ENCODE results near the gene MVB12B. TPM values are rescaled to one million over a fixed set of nuclear protein-coding genes. Genes with fewer than 3 reads are reported as not detected.

Gene MVB12B
- total and polyA plus RNA-seq, 2 donors from 2014 or later = 4.5 to 12.3 TPM

DNA sequence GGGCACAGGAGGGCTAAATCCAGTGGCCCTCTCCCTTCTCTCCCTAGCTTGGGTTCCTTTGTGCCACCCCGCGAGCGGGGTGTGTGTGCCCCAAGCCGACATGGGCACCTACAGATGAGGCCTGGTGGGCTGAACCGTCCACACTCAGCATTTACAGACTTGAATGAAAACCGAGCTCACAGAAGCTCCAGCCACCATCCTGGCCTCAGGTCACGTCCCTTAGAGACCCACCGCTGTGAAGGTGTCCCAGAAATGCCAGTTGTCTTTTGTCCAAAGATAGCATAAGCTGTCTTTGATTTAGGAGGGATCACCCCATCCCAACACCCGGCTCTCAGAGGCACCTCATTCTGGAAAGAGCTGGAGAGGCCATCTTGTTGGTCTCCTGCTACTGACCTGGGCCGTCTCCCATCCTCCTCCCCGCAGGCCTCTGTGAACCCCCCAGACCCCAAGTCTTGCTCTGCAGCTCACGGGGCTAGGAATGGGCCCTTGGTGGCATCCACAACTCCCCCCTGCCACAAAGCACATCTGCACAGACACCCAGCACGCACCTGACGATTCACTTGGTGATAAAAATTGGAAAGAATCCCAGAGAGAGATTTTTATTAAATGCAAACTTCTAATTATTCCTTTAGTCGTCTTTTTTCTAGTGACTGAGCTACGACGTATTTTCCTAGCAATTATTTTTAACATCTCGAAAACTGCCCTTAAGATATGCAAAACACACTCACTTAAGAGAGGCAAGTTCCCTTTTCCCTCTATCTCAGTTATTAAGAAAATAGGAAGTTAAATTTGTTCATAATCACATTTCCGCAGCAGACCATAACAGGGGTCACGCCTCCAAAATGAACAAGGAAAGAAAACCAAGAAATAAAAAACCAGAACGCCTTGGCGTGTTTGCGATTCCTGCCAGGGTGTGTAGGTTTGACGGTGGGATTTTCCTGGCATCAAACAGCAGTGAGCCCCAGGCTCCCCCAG lies 206.6 kb downstream of the MVB12B start:
- intact Hi-C loops (cut with DNase I) = no loop called here
- FAIRE-seq (no peak), DNase-seq (peak in 1 of 5 donors; percentile 43)
- no peak overlapping the region for H3K4me3 ChIP-seq (ENCODE audit: low read length in 3 of 3)
- no peaks in the 10 kb centered on the region for H3K9me3 ChIP-seq (ENCODE audit: control insufficient read depth in 2 of 3, insufficient read depth in 1 of 3, low read length in 3 of 3)
- no peaks in the 10 kb centered on the region for H3K4me1 ChIP-seq (ENCODE audit: control insufficient read depth in 2 of 3, insufficient read depth in 2 of 3, low read depth in 1 of 3, low read length in 3 of 3)
- no peak overlapping the region for H3K27ac ChIP-seq (ENCODE audit: low read depth in 2 of 2, low read length in 2 of 2)
- TF ChIP-seq, protein P1, sequence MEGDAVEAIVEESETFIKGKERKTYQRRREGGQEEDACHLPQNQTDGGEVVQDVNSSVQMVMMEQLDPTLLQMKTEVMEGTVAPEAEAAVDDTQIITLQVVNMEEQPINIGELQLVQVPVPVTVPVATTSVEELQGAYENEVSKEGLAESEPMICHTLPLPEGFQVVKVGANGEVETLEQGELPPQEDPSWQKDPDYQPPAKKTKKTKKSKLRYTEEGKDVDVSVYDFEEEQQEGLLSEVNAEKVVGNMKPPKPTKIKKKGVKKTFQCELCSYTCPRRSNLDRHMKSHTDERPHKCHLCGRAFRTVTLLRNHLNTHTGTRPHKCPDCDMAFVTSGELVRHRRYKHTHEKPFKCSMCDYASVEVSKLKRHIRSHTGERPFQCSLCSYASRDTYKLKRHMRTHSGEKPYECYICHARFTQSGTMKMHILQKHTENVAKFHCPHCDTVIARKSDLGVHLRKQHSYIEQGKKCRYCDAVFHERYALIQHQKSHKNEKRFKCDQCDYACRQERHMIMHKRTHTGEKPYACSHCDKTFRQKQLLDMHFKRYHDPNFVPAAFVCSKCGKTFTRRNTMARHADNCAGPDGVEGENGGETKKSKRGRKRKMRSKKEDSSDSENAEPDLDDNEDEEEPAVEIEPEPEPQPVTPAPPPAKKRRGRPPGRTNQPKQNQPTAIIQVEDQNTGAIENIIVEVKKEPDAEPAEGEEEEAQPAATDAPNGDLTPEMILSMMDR (IDR thresholded peaks at IDR 0.05; ENCODE audit: borderline replicate concordance, extremely low read depth, insufficient read depth) = no peak
- peaks cover 4% of the 10 kb centered on the region for H3K27me3 ChIP-seq (ENCODE audit: control insufficient read depth, insufficient read depth, low read length)
- H3K9ac ChIP-seq (ENCODE audit: low read length in 3 of 3) = no peak overlapping the region
- H3K36me3 ChIP-seq (ENCODE audit: control insufficient read depth in 2 of 3, insufficient read depth in 3 of 3, low read length in 3 of 3) = no peaks in the 10 kb centered on the region

DNA sequence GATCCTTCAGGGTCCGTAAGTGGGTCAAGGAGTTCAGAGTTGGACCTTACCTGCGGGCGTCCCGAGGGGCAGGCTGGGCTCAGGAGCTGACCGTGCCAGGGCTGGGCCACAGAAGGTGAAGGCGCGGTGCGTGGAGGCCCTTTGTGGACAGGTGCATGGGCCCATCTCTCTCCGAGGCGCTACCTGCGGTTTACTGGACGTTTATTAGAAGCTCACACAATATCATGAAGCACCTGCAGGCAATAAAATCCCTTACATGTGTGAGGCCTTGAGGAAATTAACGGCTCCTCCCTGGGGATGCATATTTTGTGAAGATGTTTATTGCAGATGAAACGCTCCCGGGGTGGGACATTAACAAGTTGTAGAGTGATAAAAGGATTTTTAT lies 207.3 kb downstream of the MVB12B start:
- H3K4me3 ChIP-seq (ENCODE audit: low read length in 3 of 3) = no peak overlapping the region
- no peaks in the 10 kb centered on the region for H3K9me3 ChIP-seq (ENCODE audit: control insufficient read depth in 2 of 3, insufficient read depth in 1 of 3, low read length in 3 of 3)
- H3K4me1 ChIP-seq (ENCODE audit: control insufficient read depth in 2 of 3, insufficient read depth in 2 of 3, low read depth in 1 of 3, low read length in 3 of 3) = no peaks in the 10 kb centered on the region
- TF ChIP-seq, protein P1 (IDR thresholded peaks at IDR 0.05; ENCODE audit: borderline replicate concordance, extremely low read depth, insufficient read depth) = no peak
- FAIRE-seq (no peak), DNase-seq (peak in 1 of 5 donors; percentile 47)
- no peak overlapping the region for H3K27ac ChIP-seq (ENCODE audit: low read depth in 2 of 2, low read length in 2 of 2)
- H3K27me3 ChIP-seq (ENCODE audit: control insufficient read depth, insufficient read depth, low read length) = peaks cover 4% of the 10 kb centered on the region
- intact Hi-C loops (cut with DNase I) = no loop called here
- H3K9ac ChIP-seq (ENCODE audit: low read length in 3 of 3) = no peak overlapping the region
- no peaks in the 10 kb centered on the region for H3K36me3 ChIP-seq (ENCODE audit: control insufficient read depth in 2 of 3, insufficient read depth in 3 of 3, low read length in 3 of 3)

DNA sequence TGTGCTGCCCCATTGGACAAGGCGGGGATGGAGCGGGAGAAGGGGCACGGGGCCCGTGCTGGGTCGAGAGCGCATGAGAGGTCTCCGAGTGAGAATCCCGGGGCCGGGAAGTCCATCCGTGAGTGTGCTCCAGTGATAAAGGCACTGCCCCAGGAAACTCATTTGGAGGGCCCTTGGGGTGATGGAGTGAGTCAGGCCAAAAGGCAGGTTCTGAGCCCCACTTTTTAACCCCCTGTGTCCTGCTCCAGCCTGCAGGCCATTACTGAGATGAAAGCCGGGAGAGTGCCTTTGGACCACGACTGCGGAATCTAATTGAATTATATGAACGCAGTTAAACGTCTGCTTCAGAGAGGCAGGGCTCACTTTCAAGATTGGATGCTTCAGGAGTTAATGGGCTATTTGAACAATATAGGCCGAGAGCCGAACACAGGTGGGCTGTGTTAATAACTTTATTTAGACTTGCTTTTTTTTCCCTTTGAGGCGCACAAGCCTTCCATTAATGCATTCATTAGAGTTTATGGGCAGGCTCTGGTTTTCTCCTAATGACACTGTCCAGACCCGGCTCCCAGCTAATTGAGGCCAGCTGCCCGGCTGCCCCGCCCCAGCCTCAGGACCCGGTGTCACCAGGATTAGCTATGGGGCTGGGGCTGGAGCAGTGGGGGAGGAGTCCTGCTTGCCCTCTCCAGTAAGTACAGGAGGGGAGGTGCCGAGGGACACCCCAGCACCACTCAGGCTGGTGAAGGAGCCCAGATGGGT lies 208.0 kb downstream of the MVB12B start:
- H3K36me3 ChIP-seq (ENCODE audit: control insufficient read depth in 2 of 3, insufficient read depth in 3 of 3, low read length in 3 of 3) = no peaks in the 10 kb centered on the region
- no peak overlapping the region for H3K27ac ChIP-seq (ENCODE audit: low read depth in 2 of 2, low read length in 2 of 2)
- FAIRE-seq (no peak), DNase-seq (peak in 2 of 5 donors; percentile 69 to 75)
- intact Hi-C loops (cut with DNase I) = no loop called here
- H3K27me3 ChIP-seq (ENCODE audit: control insufficient read depth, insufficient read depth, low read length) = peaks cover 4% of the 10 kb centered on the region
- no peak overlapping the region for H3K9ac ChIP-seq (ENCODE audit: low read length in 3 of 3)
- TF ChIP-seq, protein P1 (IDR thresholded peaks at IDR 0.05; ENCODE audit: borderline replicate concordance, extremely low read depth, insufficient read depth) = no peak
- H3K4me1 ChIP-seq (ENCODE audit: control insufficient read depth in 2 of 3, insufficient read depth in 2 of 3, low read depth in 1 of 3, low read length in 3 of 3) = no peaks in the 10 kb centered on the region
- H3K9me3 ChIP-seq (ENCODE audit: control insufficient read depth in 2 of 3, insufficient read depth in 1 of 3, low read length in 3 of 3) = no peaks in the 10 kb centered on the region
- no peak overlapping the region for H3K4me3 ChIP-seq (ENCODE audit: low read length in 3 of 3)

Data from kidney (tissue), 14 donors.